GM19397 (cell line): ENCODE results near the gene FLVCR2.
A peak's percentile ranks its signal among the peaks of the same experiment; 100 is the strongest.

Experiments used
- ATAC-seq: cut with Tn5 transposase; IDR thresholded peaks from one replicate; pipeline ENCODE4 v1.9.1; 2021; ENCODE audit warnings: mild to moderate bottlenecking, moderate library complexity; ENCODE audit not compliant: unreplicated experiment

Gene FLVCR2

GRCh38 chr14:75578102-75578785, at the start of gene FLVCR2:
FLVCR2 (plus strand) TSS chr14:75578620; CDS start chr14:75578973, 353 bp downstream.
- ATAC-seq, result peak; percentile 45

GRCh38 chr14:75531256-75531655, 47.2 kb upstream of the FLVCR2 start:
- no peak for ATAC-seq

GRCh38 chr14:75531660-75532317, 46.6 kb upstream of the FLVCR2 start:
- ATAC-seq, result no peak

- ATAC-seq, result no peak
Measured at GRCh38 chr14:75533791-75534555, 44.4 kb upstream of the FLVCR2 start.

GRCh38 chr14:75535164-75535898, 43.1 kb upstream of the FLVCR2 start:
- no peak for ATAC-seq

GRCh38 chr14:75537071-75537470, 41.3 kb upstream of the FLVCR2 start:
- no peak for ATAC-seq

GRCh38 chr14:75539162-75539560, 39.3 kb upstream of the FLVCR2 start:
- no peak for ATAC-seq

GRCh38 chr14:75539561-75540478, 38.6 kb upstream of the FLVCR2 start:
- ATAC-seq, result peak; percentile 52

- no peak for ATAC-seq
Measured at GRCh38 chr14:75540479-75540851, 38.0 kb upstream of the FLVCR2 start.

GRCh38 chr14:75542588-75543091, 35.8 kb upstream of the FLVCR2 start:
- no peak for ATAC-seq

- no peak for ATAC-seq
Measured at GRCh38 chr14:75543253-75543652, 35.2 kb upstream of the FLVCR2 start.

- no peak for ATAC-seq
Measured at GRCh38 chr14:75543786-75544185, 34.6 kb upstream of the FLVCR2 start.

- ATAC-seq, result no peak
Measured at GRCh38 chr14:75545907-75546306, 32.5 kb upstream of the FLVCR2 start.

GRCh38 chr14:75547552-75548250, 30.7 kb upstream of the FLVCR2 start:
- no peak for ATAC-seq

GRCh38 chr14:75548544-75548943, 29.9 kb upstream of the FLVCR2 start:
- ATAC-seq, result no peak

GRCh38 chr14:75549169-75549568, 29.3 kb upstream of the FLVCR2 start:
- ATAC-seq, result peak; percentile 50

- ATAC-seq, result no peak
Measured at GRCh38 chr14:75551021-75551420, 27.4 kb upstream of the FLVCR2 start.

- no peak for ATAC-seq
Measured at GRCh38 chr14:75553157-75553556, 25.3 kb upstream of the FLVCR2 start.

- ATAC-seq, result no peak
Measured at GRCh38 chr14:75553761-75554364, 24.6 kb upstream of the FLVCR2 start.
